Stimulated activated naive CD8-positive, alpha-beta T cell treated with anti-CD3 and anti-CD28 coated beads, Interleukin-15, amount 100 ng/mL, for 72 hours (primary cell): ENCODE measurements around the gene TBC1D10A.

Experiments used
- ATAC-seq: fragments of 150-1000 bp; cut with Tn5 transposase; 2 replicates; pipeline ENCODE4 v1.10.0; 2021; ENCODE audit warnings: mild to moderate bottlenecking, moderate library complexity
- DNase-seq, 2 donors: peaks; one replicate each; pipeline ENCODE4 v3.0.0; 2021 to 2022
- H3K27ac Mint-ChIP-seq, 2 donors: one replicate each; pipeline ENCODE4 v1.8.0; 2022; ENCODE audit warnings: mild to moderate bottlenecking in 2 of 2, mixed read lengths in 2 of 2, moderate library complexity in 2 of 2
- H3K27me3 Mint-ChIP-seq: one replicate; pipeline ENCODE4 v1.8.0; 2022; ENCODE audit warnings: mixed read lengths
- H3K4me1 Mint-ChIP-seq: one replicate; pipeline ENCODE4 v1.8.0; 2022; ENCODE audit warnings: mild to moderate bottlenecking, mixed read lengths
- H3K4me3 Mint-ChIP-seq, 2 donors: one replicate each; pipeline ENCODE4 v1.8.0; 2022; ENCODE audit warnings: mild to moderate bottlenecking in 2 of 2, mixed read lengths in 2 of 2, moderate library complexity in 1 of 2
- H3K9me3 Mint-ChIP-seq, 2 donors: one replicate each; pipeline ENCODE4 v1.8.0; 2022; ENCODE audit warnings: mixed read lengths in 2 of 2

TBC1D10A gene

GRCh38 chr22:30279046-30279788 lies 47.5 kb downstream of the TBC1D10A start:
- peak; percentile 28 for ATAC-seq
- H3K27ac Mint-ChIP-seq, result no peak overlapping the region
- no peak overlapping the region for H3K4me3 Mint-ChIP-seq

DNA sequence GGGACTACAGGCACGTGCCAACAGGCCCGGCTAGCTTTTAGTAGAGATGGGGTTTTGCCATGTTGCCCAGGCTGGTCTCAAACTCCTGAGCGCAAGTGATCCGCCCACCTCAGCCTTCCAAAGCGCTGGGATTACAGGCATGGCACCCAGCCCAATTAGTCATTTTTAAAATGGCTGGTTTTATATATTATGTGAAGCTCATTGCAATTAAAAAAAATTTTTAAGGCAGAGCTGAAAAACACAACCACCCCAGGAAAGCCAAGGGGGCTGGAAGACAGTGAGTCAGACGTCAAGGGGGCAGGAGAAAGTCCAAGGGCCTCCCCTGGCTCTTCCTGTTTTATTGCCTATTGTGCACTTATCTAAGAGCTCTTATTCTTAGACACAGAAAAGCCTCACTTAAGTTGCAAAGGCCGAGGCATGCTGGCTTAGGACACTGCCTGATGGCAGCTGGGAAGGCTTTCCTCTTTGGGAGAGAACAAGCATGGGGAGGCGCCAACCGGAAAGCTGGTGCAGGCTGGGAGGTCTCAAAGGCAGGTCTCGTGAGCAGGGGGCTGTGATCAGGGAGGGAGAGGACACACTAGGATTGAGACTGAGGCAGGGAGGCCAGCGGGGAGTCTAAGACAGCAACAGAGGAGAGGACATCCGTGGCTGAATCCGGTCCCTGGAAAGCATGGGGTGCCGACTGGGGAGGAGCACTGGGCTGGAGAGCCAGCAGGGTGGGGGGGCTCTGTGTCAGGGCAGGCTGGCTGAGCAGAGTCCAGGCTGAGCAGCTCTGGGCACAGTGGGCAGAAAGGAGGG lies 49.0 kb downstream of the TBC1D10A start:
- Mint-ChIP-seq H3K9me3 (no peaks in the 10 kb centered on the region), H3K4me1 (peaks cover 63% of the 10 kb centered on the region), H3K27ac (peak overlapping the region in 1 of 2 donors; percentile 80), H3K4me3 (no peak overlapping the region), H3K27me3 (no peaks in the 10 kb centered on the region)
- DNase-seq, result no peak
- ATAC-seq, result no peak

More at GRCh38 chr22:30279046-30279788, 47.5 kb downstream of the TBC1D10A start:
- no peaks in the 10 kb centered on the region for H3K9me3 Mint-ChIP-seq
- no peaks in the 10 kb centered on the region for H3K27me3 Mint-ChIP-seq
- no peak for DNase-seq
- H3K4me1 Mint-ChIP-seq, result peaks cover 58% of the 10 kb centered on the region

- Mint-ChIP-seq H3K4me1 (peaks cover 67% of the 10 kb centered on the region), H3K27me3 (no peaks in the 10 kb centered on the region), H3K27ac (peak overlapping the region; percentile 29 to 67), H3K9me3 (no peaks in the 10 kb centered on the region), H3K4me3 (peak overlapping the region in 1 of 2 donors; percentile 56)
- ATAC-seq (no peak), DNase-seq (no peak)
Measured at GRCh38 chr22:30276039-30276438, 50.7 kb downstream of the TBC1D10A start.

- H3K9me3 Mint-ChIP-seq, result no peaks in the 10 kb centered on the region
- H3K27me3 Mint-ChIP-seq, result no peaks in the 10 kb centered on the region
- peak overlapping the region in 1 of 2 donors; percentile 67 for H3K27ac Mint-ChIP-seq
- H3K4me3 Mint-ChIP-seq, result peak overlapping the region in 1 of 2 donors; percentile 56
- ATAC-seq (peak; percentile 42), DNase-seq (no peak)
- H3K4me1 Mint-ChIP-seq, result peaks cover 71% of the 10 kb centered on the region
Measured at GRCh38 chr22:30275625-30276024, 51.1 kb downstream of the TBC1D10A start.

GRCh38 chr22:30274437-30274812 lies 52.3 kb downstream of the TBC1D10A start:
- Mint-ChIP-seq H3K4me3 (no peak overlapping the region), H3K27ac (peak overlapping the region in 1 of 2 donors; percentile 35), H3K9me3 (no peaks in the 10 kb centered on the region), H3K27me3 (no peaks in the 10 kb centered on the region), H3K4me1 (peaks cover 74% of the 10 kb centered on the region)
- ATAC-seq, result no peak
- no peak for DNase-seq

GRCh38 chr22:30273711-30274436 lies 52.9 kb downstream of the TBC1D10A start:
- no peak overlapping the region for H3K4me3 Mint-ChIP-seq
- ATAC-seq (no peak), DNase-seq (no peak)
- H3K27me3 Mint-ChIP-seq, result no peaks in the 10 kb centered on the region
- no peak overlapping the region for H3K27ac Mint-ChIP-seq
- no peaks in the 10 kb centered on the region for H3K9me3 Mint-ChIP-seq
- H3K4me1 Mint-ChIP-seq, result peaks cover 75% of the 10 kb centered on the region

DNA sequence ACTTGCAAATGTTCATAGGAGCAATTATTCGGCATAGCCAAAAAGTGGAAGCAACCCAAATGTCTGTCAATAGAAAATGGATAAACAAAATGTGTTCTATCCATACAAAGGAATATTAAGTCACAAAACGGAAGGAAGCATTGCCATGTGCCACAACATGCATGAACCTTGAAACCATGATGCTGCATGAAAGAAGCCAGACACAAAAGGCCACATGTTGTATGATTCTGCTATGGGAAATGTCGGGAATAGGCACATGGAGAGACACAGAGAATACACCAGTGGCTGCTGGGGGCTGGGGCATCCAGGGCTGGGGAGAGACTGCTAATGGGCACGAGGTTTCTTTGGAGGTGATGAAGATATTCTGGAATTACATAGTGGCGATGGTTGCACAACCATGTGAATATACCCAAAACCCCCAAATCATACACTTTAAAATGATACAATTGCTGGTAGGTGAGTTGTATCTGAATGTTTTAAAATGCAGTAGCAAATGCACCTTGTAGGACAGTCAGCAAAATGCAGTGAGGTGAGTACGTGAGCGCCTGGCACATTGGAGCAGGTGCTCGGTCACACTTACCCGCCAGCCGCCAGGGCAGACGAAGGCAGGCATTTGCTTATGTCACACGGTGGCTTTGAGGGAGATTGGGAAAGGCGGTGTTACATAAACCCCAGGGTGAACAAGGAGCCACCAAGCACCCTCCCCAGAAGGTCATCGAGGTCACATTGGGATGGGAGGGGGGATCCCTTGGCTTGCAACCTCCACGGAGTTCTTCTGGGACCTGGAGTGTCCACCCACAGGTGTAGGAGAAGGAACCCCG lies 53.8 kb downstream of the TBC1D10A start:
- H3K4me1 Mint-ChIP-seq, result peaks cover 75% of the 10 kb centered on the region
- DNase-seq (no peak), ATAC-seq (no peak)
- H3K27ac Mint-ChIP-seq, result no peak overlapping the region
- H3K27me3 Mint-ChIP-seq, result no peaks in the 10 kb centered on the region
- H3K4me3 Mint-ChIP-seq, result no peak overlapping the region
- H3K9me3 Mint-ChIP-seq, result no peaks in the 10 kb centered on the region

GRCh38 chr22:30270832-30271231 lies 55.9 kb downstream of the TBC1D10A start:
- Mint-ChIP-seq H3K27ac (no peak overlapping the region), H3K9me3 (no peaks in the 10 kb centered on the region), H3K27me3 (no peaks in the 10 kb centered on the region), H3K4me1 (peaks cover 77% of the 10 kb centered on the region), H3K4me3 (no peak overlapping the region)
- DNase-seq (no peak), ATAC-seq (no peak)

DNA sequence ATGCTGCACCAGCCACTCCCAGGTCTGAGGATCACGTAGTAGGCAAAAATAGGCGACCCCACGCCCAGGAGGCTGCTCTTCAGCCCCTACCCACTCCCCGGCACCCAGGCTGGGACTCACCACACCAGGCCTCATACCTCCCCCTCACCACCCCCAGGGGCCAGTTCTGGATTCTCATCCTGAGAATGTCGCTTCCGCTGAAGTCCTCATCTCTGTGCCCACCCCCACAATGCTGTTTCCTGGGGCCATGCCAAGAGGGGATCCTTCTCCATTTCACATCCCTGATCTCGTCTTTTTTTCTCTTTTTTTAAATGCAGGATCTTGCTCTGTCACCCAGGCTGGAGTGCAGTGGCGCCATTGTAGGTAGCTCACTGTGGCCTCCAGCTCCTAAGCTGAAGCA lies 58.4 kb downstream of the TBC1D10A start:
- ATAC-seq (no peak), DNase-seq (no peak)
- Mint-ChIP-seq H3K27me3 (no peaks in the 10 kb centered on the region), H3K4me3 (peak overlapping the region; percentile 85 to 100), H3K9me3 (no peaks in the 10 kb centered on the region), H3K27ac (peak overlapping the region; percentile 98), H3K4me1 (peaks cover 77% of the 10 kb centered on the region)

- ATAC-seq, result peak; percentile 24
- H3K4me1 Mint-ChIP-seq, result peaks cover 79% of the 10 kb centered on the region
- no peaks in the 10 kb centered on the region for H3K27me3 Mint-ChIP-seq
- DNase-seq, result peak; percentile 27 to 69
- no peaks in the 10 kb centered on the region for H3K9me3 Mint-ChIP-seq
- H3K4me3 Mint-ChIP-seq, result peak overlapping the region; percentile 85 to 100
- peak overlapping the region; percentile 91 to 98 for H3K27ac Mint-ChIP-seq
Measured at GRCh38 chr22:30267382-30268302, 59.1 kb downstream of the TBC1D10A start.

DNA sequence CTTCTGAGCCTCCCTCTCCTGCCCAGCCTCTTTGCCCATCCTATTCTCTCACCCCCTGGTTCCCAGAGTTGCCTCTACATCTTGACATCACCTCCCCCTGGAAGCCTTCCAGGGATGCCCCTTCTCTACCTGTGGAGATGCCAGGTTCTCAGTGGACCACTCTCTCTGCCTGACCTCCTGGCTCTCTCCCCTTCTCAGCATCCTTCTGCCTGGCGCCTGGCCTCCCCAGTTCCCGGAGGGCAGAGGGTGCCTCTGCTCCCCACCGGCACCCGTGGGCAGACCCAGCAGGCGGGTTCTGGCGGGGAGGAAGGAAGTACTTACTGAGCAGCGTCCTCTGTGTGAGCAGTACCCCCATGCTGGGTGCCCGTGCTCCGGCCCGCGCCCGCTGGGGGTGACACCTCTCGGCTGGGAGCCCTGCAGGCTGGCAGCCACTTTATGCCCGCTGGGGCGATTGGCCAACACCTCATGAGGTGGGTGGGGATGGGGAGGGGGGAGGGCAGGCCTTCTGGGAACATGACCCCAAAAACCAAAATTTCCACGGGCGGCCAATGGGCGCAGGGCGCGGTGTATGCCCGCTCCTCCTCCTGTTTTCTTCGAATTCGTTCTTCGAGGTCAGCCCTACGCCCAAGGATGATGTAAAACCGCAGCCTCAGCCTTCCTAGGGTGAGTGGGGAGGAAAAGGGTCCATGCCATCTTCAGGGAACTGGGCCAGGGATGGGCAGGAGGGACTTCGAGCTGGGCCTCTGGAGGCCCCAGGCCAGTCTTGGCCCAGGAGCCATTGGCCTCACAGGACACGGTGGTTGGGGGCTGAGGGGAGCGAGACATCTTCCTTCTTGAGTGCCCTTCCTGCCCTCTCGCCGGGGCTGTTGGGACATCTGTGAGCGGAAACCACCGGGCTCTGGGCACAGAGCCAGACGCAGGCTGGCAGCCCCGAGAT lies 60.0 kb downstream of the TBC1D10A start, which contains the start of gene OSM:
OSM (minus strand) TSS at position 407 of the 937 bp plus-strand sequence; CDS start at position 355, 52 bp downstream.
- H3K9me3 Mint-ChIP-seq, result no peaks in the 10 kb centered on the region
- H3K4me1 Mint-ChIP-seq, result peaks cover 88% of the 10 kb centered on the region
- peak; percentile 66 for ATAC-seq
- DNase-seq, result peak; percentile 71 to 91
- H3K27me3 Mint-ChIP-seq, result no peaks in the 10 kb centered on the region
- H3K4me3 Mint-ChIP-seq, result peak within 1 kb of the TSS; percentile 85 to 100
- peak within 1 kb of the TSS; percentile 97 to 98 for H3K27ac Mint-ChIP-seq

DNA sequence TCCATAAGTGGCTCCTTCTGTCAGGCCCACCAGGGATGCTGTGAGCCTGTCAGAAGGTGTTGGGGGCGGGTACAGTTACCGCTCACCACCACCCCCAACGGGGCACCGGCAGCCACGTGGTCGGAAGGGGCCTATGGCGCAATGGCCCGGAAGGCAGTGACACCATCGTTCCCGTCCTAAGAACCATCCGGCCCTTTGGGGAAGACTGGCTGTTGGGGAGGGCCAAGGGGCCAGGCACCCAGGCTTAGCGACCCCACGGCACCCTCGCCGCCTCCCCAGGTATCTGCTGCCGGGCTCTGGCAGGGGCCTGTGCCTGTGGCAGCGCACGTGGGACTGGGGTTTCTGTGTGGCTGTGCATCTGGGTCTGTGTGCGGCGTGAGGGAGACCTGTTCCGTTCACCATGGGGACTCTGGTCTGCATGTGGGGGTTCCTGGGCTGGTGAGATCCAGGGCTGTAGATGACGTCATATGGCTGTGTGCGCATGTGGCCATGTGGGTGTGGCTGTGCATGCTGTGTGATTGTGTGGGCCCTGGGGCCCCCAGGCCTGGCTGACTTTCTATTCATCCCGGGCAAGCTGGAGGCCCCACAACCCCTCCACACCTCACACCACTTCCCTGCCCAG lies 60.8 kb downstream of the TBC1D10A start:
- Mint-ChIP-seq H3K4me3 (peak overlapping the region; percentile 85 to 100), H3K9me3 (no peaks in the 10 kb centered on the region), H3K27me3 (no peaks in the 10 kb centered on the region), H3K27ac (peak overlapping the region; percentile 97 to 98), H3K4me1 (peaks cover 86% of the 10 kb centered on the region)
- ATAC-seq (peak; percentile 82), DNase-seq (peak; percentile 86 to 93)
